HEK293T (cell line): ENCODE data around the gene ECD.

Experiments used
- CTBP1 ChIP-seq: fragments of 450-650 bp; IDR thresholded peaks from 2 replicates; pipeline ENCODE4 v1.6.1; 2016; ENCODE audit warnings: borderline replicate concordance
- FOXK2 ChIP-seq: fragments of 450-650 bp; IDR thresholded peaks from 2 replicates; pipeline ENCODE4 v1.6.1; 2016; ENCODE audit warnings: mild to moderate bottlenecking
- FOXM1 ChIP-seq: fragments of 450-650 bp; IDR thresholded peaks from 2 replicates; pipeline ENCODE4 v1.6.1; 2017; ENCODE audit warnings: mild to moderate bottlenecking, borderline replicate concordance
- HDGF ChIP-seq: fragments of 450-650 bp; IDR thresholded peaks from 2 replicates; pipeline ENCODE4 v1.6.1; 2017; ENCODE audit warnings: antibody characterized with exemption, borderline replicate concordance
- LEF1 ChIP-seq: fragments of 450-650 bp; IDR thresholded peaks from 2 replicates; pipeline ENCODE4 v1.6.1; 2017; ENCODE audit warnings: mild to moderate bottlenecking, borderline replicate concordance
- SP1 ChIP-seq: fragments of 450-650 bp; IDR thresholded peaks from 2 replicates; pipeline ENCODE4 v1.6.1; 2017
- ZNF384 ChIP-seq: fragments of 450-650 bp; IDR thresholded peaks from 2 replicates; pipeline ENCODE4 v1.6.1; 2016

- no peak for TF ChIP-seq LEF1
- no peak for TF ChIP-seq CTBP1
- no peak for TF ChIP-seq HDGF
- no peak for TF ChIP-seq FOXM1
- TF ChIP-seq FOXK2, result no peak
- no peak for TF ChIP-seq SP1
- no peak for TF ChIP-seq ZNF384
Measured at GRCh38 chr10:73166972-73167371, 836 bp downstream of the ECD start.
